GM12873 (cell line): ENCODE data around the gene FGFR2.

Source experiments
- TF ChIP-seq, protein P1 (sequence below): IDR thresholded peaks from 2 replicates; pipeline ENCODE4 v1.5.1; 2012; ENCODE audit warnings: low read depth, mild to moderate bottlenecking, moderate library complexity, low read length, control low read depth; ENCODE audit not compliant: insufficient read depth; ENCODE audit errors: missing control alignments

Gene FGFR2

GRCh38 chr10:121543545-121543944 lies 54.7 kb downstream of the FGFR2 start:
- TF ChIP-seq, protein P1, sequence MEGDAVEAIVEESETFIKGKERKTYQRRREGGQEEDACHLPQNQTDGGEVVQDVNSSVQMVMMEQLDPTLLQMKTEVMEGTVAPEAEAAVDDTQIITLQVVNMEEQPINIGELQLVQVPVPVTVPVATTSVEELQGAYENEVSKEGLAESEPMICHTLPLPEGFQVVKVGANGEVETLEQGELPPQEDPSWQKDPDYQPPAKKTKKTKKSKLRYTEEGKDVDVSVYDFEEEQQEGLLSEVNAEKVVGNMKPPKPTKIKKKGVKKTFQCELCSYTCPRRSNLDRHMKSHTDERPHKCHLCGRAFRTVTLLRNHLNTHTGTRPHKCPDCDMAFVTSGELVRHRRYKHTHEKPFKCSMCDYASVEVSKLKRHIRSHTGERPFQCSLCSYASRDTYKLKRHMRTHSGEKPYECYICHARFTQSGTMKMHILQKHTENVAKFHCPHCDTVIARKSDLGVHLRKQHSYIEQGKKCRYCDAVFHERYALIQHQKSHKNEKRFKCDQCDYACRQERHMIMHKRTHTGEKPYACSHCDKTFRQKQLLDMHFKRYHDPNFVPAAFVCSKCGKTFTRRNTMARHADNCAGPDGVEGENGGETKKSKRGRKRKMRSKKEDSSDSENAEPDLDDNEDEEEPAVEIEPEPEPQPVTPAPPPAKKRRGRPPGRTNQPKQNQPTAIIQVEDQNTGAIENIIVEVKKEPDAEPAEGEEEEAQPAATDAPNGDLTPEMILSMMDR: no peak

DNA sequence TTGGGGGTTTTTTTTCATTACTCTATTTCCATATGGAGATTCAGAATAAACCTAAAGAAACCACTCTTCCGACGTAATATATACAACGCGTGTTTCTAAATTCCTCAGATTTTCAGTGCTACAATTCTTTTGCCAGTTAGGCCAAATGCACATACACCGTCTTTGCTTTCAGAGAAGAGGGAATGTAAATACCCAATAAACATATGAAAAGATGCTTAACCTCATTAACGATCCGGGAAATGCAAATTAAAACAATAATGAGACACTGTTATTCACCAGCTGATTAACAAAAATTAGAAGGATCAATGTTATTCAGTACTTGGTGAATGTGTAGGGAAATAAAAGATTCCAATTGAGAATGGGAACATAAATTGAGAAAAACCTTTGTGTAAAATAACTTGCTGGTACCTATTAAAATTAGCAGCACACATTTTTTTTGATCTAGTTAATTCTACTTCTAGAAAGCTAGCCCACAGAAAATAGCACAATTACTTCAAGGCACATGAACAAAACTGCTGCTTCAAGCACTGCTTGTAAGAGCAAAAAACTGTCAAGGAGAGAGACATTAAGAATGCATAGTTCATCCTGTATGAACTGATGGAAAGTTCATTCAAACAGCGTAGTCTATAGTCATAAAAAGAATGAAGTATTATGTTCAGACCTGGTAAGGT lies 56.7 kb downstream of the FGFR2 start:
- TF ChIP-seq, protein P1: no peak

- TF ChIP-seq, protein P1: no peak
These were observed 57.4 kb downstream of the FGFR2 start for GRCh38 chr10:121540732-121541395.

DNA sequence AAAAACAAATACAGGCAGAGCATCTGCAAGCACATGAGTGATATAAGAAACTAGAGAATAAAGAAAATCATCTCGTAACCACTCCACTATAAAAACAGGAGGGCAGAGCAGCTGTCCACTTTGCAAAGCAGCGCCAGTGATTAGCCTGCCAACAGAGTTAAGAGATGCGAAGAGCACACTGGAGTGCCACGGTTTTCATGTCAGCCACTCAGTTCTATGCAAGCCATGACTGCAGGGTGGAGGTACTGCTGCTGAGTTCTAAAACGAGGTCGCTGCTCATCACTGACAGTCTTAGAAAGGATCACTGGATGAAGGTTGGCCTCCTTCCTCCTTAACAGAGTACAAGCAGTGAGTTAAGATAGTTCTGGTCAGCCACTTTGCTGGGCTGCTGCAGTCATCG lies 58.5 kb downstream of the FGFR2 start:
- TF ChIP-seq, protein P1: no peak

GRCh38 chr10:121536310-121536913 lies 61.8 kb downstream of the FGFR2 start:
- TF ChIP-seq, protein P1: no peak

- TF ChIP-seq, protein P1: no peak
These were observed 62.9 kb downstream of the FGFR2 start for GRCh38 chr10:121535381-121535780.

GRCh38 chr10:121532292-121532864 lies 65.9 kb downstream of the FGFR2 start:
- TF ChIP-seq, protein P1: no peak
